ENCODE measurements around the gene KCND3.

GRCh38 chr1:112017183-112017582 lies 27.7 kb upstream of the KCND3 start:
- TF ChIP-seq CTCF (IDR thresholded peaks at IDR 0.05) (no peak), EZH2 (IDR thresholded peaks at IDR 0.05) (no peak), EZH2phosphoT487 (IDR thresholded peaks at IDR 0.05) (no peak)

All from neural progenitor cell (in vitro differentiated cells).